ENCODE results near the gene SLC19A2.

- no peak for TF ChIP-seq CTCF (IDR thresholded peaks at IDR 0.05)
- no peak for TF ChIP-seq POLR2A (IDR thresholded peaks at IDR 0.05)
- TF ChIP-seq POLR2AphosphoS5 (IDR thresholded peaks at IDR 0.05): no peak
These were observed 70.8 kb downstream of the SLC19A2 start for GRCh38 chr1:169414952-169415351.
